ENCODE results near the gene PP2D1.
"Not testable (repeated sequence)": the region's sequence is repeated elsewhere in the genome, so short reads cannot be mapped to it uniquely, and the experiment has no call there.

Gene PP2D1

GRCh38 chr3:19957354-19957753 lies 54.7 kb downstream of the PP2D1 start:
- H3K9me3 ChIP-seq (ENCODE audit: insufficient read depth, low read depth, low read length); H3K27me3 ChIP-seq (ENCODE audit: insufficient read depth, low read length); H3K9ac ChIP-seq (ENCODE audit: low read depth, low read length); H3K27ac ChIP-seq (ENCODE audit: low read length); H3K4me3 ChIP-seq (ENCODE audit: low read length); H3K4me1 ChIP-seq (ENCODE audit: insufficient read depth, low read length): not testable (repeated sequence)
- H3K36me3 ChIP-seq (ENCODE audit: insufficient read depth, low read depth, low read length) = peaks cover 83% of the 10 kb centered on the region

GRCh38 chr3:19954676-19955075 lies 57.4 kb downstream of the PP2D1 start:
- no peaks in the 10 kb centered on the region for H3K27me3 ChIP-seq (ENCODE audit: insufficient read depth, low read length)
- no peak overlapping the region for H3K9ac ChIP-seq (ENCODE audit: low read depth, low read length)
- H3K36me3 ChIP-seq (ENCODE audit: insufficient read depth, low read depth, low read length) = peaks cover 79% of the 10 kb centered on the region
- H3K4me3 ChIP-seq (ENCODE audit: low read length) = no peak overlapping the region
- peaks cover 3% of the 10 kb centered on the region; the same call in 1 of the 2 replicates for H3K4me1 ChIP-seq (ENCODE audit: insufficient read depth, low read length)
- no peak overlapping the region for H3K27ac ChIP-seq (ENCODE audit: low read length)
- no peaks in the 10 kb centered on the region for H3K9me3 ChIP-seq (ENCODE audit: insufficient read depth, low read depth, low read length)

- H3K4me1 ChIP-seq (ENCODE audit: insufficient read depth, low read length) = peaks cover 12% of the 10 kb centered on the region; the same call in 1 of the 2 replicates
- peaks cover 48% of the 10 kb centered on the region for H3K36me3 ChIP-seq (ENCODE audit: insufficient read depth, low read depth, low read length)
- H3K9ac ChIP-seq (ENCODE audit: low read depth, low read length) = no peak overlapping the region
- H3K27ac ChIP-seq (ENCODE audit: low read length) = no peak overlapping the region
- no peaks in the 10 kb centered on the region for H3K27me3 ChIP-seq (ENCODE audit: insufficient read depth, low read length)
- H3K9me3 ChIP-seq (ENCODE audit: insufficient read depth, low read depth, low read length) = no peaks in the 10 kb centered on the region
- H3K4me3 ChIP-seq (ENCODE audit: low read length) = no peak overlapping the region
These were observed 61.7 kb downstream of the PP2D1 start for GRCh38 chr3:19950316-19950715.

GRCh38 chr3:19948226-19948591 lies 63.9 kb downstream of the PP2D1 start:
- H3K27me3 ChIP-seq (ENCODE audit: insufficient read depth, low read length) = no peaks in the 10 kb centered on the region
- peaks cover 12% of the 10 kb centered on the region; the same call in 1 of the 2 replicates for H3K4me1 ChIP-seq (ENCODE audit: insufficient read depth, low read length)
- no peaks in the 10 kb centered on the region for H3K9me3 ChIP-seq (ENCODE audit: insufficient read depth, low read depth, low read length)
- H3K36me3 ChIP-seq (ENCODE audit: insufficient read depth, low read depth, low read length) = peaks cover 27% of the 10 kb centered on the region
- H3K4me3 ChIP-seq (ENCODE audit: low read length) = peak overlapping the region; percentile 99
- peak overlapping the region; percentile 90 for H3K9ac ChIP-seq (ENCODE audit: low read depth, low read length)
- peak overlapping the region; percentile 96 for H3K27ac ChIP-seq (ENCODE audit: low read length)

- Histone ChIP-seq H3K4me3 (ENCODE audit: low read length) (peak overlapping the region; percentile 99), H3K27me3 (ENCODE audit: insufficient read depth, low read length) (no peaks in the 10 kb centered on the region), H3K4me1 (ENCODE audit: insufficient read depth, low read length) (peaks cover 12% of the 10 kb centered on the region; the same call in 1 of the 2 replicates), H3K36me3 (ENCODE audit: insufficient read depth, low read depth, low read length) (peaks cover 22% of the 10 kb centered on the region), H3K9me3 (ENCODE audit: insufficient read depth, low read depth, low read length) (no peaks in the 10 kb centered on the region), H3K9ac (ENCODE audit: low read depth, low read length) (peak overlapping the region; percentile 90), H3K27ac (ENCODE audit: low read length) (peak overlapping the region; percentile 96)
These were observed 64.4 kb downstream of the PP2D1 start for GRCh38 chr3:19947549-19948225.

- H3K36me3 ChIP-seq (ENCODE audit: insufficient read depth, low read depth, low read length) = peaks cover 15% of the 10 kb centered on the region
- peak within 1 kb of the TSS; percentile 99 for H3K4me3 ChIP-seq (ENCODE audit: low read length)
- peak within 1 kb of the TSS; percentile 96 for H3K27ac ChIP-seq (ENCODE audit: low read length)
- H3K4me1 ChIP-seq (ENCODE audit: insufficient read depth, low read length) = peaks cover 12% of the 10 kb centered on the region; the same call in 1 of the 2 replicates
- H3K27me3 ChIP-seq (ENCODE audit: insufficient read depth, low read length) = no peaks in the 10 kb centered on the region
- H3K9me3 ChIP-seq (ENCODE audit: insufficient read depth, low read depth, low read length) = no peaks in the 10 kb centered on the region
- H3K9ac ChIP-seq (ENCODE audit: low read depth, low read length) = peak within 1 kb of the TSS; percentile 90
These were observed 65.1 kb downstream of the PP2D1 start, which contains the start of gene RAB5A for GRCh38 chr3:19946832-19947548. RAB5A (plus strand) TSS chr3:19947097; CDS start chr3:19950899, 3,802 bp downstream.

- no peaks in the 10 kb centered on the region for H3K27me3 ChIP-seq (ENCODE audit: insufficient read depth, low read length)
- peak overlapping the region; percentile 95 for H3K27ac ChIP-seq (ENCODE audit: low read length)
- peaks cover 12% of the 10 kb centered on the region; the same call in 1 of the 2 replicates for H3K4me1 ChIP-seq (ENCODE audit: insufficient read depth, low read length)
- no peaks in the 10 kb centered on the region for H3K9me3 ChIP-seq (ENCODE audit: insufficient read depth, low read depth, low read length)
- H3K4me3 ChIP-seq (ENCODE audit: low read length) = peak overlapping the region; percentile 99
- peak overlapping the region; percentile 87 for H3K9ac ChIP-seq (ENCODE audit: low read depth, low read length)
- peaks cover 7% of the 10 kb centered on the region for H3K36me3 ChIP-seq (ENCODE audit: insufficient read depth, low read depth, low read length)
These were observed 65.9 kb downstream of the PP2D1 start for GRCh38 chr3:19945969-19946831.

GRCh38 chr3:19945534-19945933 lies 66.5 kb downstream of the PP2D1 start:
- Histone ChIP-seq H3K9me3 (ENCODE audit: insufficient read depth, low read depth, low read length) (no peaks in the 10 kb centered on the region), H3K9ac (ENCODE audit: low read depth, low read length) (no peak overlapping the region), H3K36me3 (ENCODE audit: insufficient read depth, low read depth, low read length) (peaks cover under 1% of the 10 kb centered on the region; the same call in 1 of the 2 replicates), H3K4me1 (ENCODE audit: insufficient read depth, low read length) (peaks cover 12% of the 10 kb centered on the region; the same call in 1 of the 2 replicates), H3K4me3 (ENCODE audit: low read length) (no peak overlapping the region), H3K27ac (ENCODE audit: low read length) (no peak overlapping the region), H3K27me3 (ENCODE audit: insufficient read depth, low read length) (no peaks in the 10 kb centered on the region)

GRCh38 chr3:19940643-19941042 lies 71.4 kb downstream of the PP2D1 start:
- Histone ChIP-seq H3K9ac (ENCODE audit: low read depth, low read length) (no peak overlapping the region), H3K4me1 (ENCODE audit: insufficient read depth, low read length) (no peaks in the 10 kb centered on the region), H3K27me3 (ENCODE audit: insufficient read depth, low read length) (no peaks in the 10 kb centered on the region), H3K36me3 (ENCODE audit: insufficient read depth, low read depth, low read length) (no peaks in the 10 kb centered on the region), H3K9me3 (ENCODE audit: insufficient read depth, low read depth, low read length) (no peaks in the 10 kb centered on the region), H3K27ac (ENCODE audit: low read length) (no peak overlapping the region), H3K4me3 (ENCODE audit: low read length) (no peak overlapping the region)

GRCh38 chr3:19938295-19938627 lies 73.8 kb downstream of the PP2D1 start:
- no peak overlapping the region for H3K9ac ChIP-seq (ENCODE audit: low read depth, low read length)
- H3K27me3 ChIP-seq (ENCODE audit: insufficient read depth, low read length) = no peaks in the 10 kb centered on the region

GRCh38 chr3:19937459-19938294 lies 74.4 kb downstream of the PP2D1 start:
- Histone ChIP-seq H3K27ac (ENCODE audit: low read length) (no peak overlapping the region), H3K9me3 (ENCODE audit: insufficient read depth, low read depth, low read length) (no peaks in the 10 kb centered on the region), H3K4me3 (ENCODE audit: low read length) (no peak overlapping the region), H3K9ac (ENCODE audit: low read depth, low read length) (no peak overlapping the region), H3K27me3 (ENCODE audit: insufficient read depth, low read length) (no peaks in the 10 kb centered on the region), H3K4me1 (ENCODE audit: insufficient read depth, low read length) (no peaks in the 10 kb centered on the region), H3K36me3 (ENCODE audit: insufficient read depth, low read depth, low read length) (no peaks in the 10 kb centered on the region)

More at GRCh38 chr3:19938295-19938627, 73.8 kb downstream of the PP2D1 start:
- Histone ChIP-seq H3K4me1 (ENCODE audit: insufficient read depth, low read length) (no peaks in the 10 kb centered on the region), H3K4me3 (ENCODE audit: low read length) (no peak overlapping the region), H3K27ac (ENCODE audit: low read length) (no peak overlapping the region), H3K9me3 (ENCODE audit: insufficient read depth, low read depth, low read length) (no peaks in the 10 kb centered on the region), H3K36me3 (ENCODE audit: insufficient read depth, low read depth, low read length) (no peaks in the 10 kb centered on the region)

Measured in iPS-20b (cell line).